GM21423 (cell line): ENCODE results near the gene RBAK.
"Not testable (repeated sequence)": the region's sequence is repeated elsewhere in the genome, so short reads cannot be mapped to it uniquely, and the experiment has no call there.

Experiments used
- ATAC-seq: cut with Tn5 transposase; IDR thresholded peaks from one replicate; pipeline ENCODE4 v1.9.1; 2021; ENCODE audit warnings: mild to moderate bottlenecking, moderate library complexity; ENCODE audit not compliant: unreplicated experiment

The RBAK gene

DNA sequence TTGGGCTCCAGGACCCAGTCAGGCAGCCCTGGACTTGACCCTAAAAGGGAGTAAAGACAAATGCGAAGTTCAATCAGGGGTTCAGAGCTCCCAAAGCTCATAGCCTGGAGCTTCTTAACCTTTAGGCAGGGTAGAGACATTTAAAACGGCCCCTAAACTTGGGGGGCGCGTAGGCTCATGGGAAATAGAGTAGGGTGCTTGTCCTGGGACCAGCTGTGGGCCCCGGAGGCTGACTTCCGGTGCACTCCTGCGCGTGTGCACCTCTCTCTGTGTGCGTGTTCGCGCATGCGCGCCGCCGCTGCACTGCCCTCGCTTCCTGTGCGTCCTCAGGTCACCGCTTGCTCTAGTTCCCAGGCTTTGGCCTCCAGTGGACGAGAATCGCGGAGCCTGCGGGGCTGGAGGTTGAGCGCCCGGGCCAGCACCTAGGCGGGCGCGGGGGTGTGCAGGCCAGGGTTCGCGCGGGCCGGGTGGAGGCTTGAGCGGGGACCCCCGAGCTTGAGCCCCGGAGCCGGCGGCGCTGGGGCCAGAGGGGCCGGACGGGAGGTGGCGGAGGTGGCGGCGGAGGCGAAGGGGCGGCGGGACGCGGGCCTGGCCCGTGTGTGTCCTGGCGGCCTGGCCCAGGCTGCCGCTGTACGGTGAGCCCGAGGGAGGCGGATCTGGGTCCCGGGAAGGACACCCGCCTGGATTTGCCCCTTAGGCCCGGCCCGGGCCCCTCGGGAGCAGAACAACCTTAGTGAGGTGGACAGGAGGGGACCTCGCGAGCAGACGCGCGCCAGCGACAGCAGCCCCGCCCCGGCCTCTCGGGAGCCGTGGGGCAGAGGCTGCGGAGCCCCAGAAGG lies at the start of gene RBAK:
Gene RBAK (plus strand): TSS at position 303 of the 839 bp plus-strand sequence. CDS start 2,217 bp downstream, outside the sequence.
- ATAC-seq = peak; percentile 100

DNA sequence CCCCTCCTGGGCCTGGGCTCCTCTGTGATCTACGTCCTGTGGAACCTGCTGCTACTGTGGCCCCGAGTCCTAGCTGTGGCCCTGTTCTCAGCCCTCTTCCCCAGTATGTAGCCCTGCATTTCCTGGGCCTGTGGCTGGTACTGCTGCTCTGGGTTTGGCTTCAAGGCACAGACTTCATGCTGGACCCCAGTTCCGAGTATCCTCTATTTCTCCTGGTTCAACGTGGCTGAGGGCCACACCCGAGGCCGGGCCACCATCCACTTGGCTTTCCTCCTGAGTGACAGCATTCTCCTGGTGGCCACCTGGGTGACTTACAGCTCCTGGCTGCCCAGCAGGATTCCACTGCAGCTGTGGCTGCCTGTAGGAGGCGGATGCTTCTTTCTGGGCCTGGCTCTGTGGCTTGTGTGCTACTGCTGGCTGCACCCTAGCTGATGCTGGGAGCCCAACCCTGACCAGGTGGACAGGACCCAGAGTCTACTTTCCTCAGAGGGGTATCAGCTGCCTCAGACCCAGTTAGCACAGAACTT lies 48.9 kb upstream of the RBAK start:
- no peak for ATAC-seq

DNA sequence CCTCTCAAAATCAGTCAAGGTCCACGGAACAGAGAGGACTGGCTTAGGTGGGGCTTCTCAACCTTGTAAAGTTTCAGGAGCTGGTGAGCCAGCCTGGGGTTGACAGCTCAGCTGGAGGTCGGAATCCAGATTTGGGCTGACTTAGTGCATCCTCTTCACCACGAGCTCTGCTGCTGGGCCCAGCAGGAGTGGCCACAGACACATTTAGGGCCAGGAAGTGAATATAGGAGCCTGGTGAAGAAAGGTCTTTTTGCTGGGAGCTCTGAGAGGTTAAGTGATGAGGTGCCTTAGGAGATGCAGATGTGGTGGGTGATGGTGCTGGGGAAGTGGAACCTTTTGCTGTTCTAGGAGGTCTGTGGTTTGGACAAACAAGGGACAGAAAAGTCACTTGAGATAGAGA lies 47.4 kb upstream of the RBAK start:
- no peak for ATAC-seq

DNA sequence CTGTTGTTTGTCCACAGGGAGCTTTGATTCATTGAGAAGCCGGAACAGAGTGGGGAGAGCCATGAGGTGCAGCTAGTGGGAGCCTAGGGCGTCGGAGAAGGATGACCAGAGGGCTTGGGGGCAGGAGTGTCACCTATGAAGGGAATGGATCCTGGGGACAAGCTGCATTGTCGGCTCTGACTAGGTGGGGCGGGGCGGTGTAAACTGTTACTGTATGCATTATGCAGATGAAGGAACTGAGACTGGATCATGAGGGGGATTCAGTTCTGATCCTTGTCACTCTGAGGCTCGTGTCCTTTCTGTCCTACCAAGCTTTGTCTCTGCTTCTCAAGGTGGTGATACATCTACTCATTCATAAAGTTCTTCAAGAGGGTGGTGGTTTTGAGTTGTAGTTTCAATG lies 46.8 kb upstream of the RBAK start:
- no peak for ATAC-seq

DNA sequence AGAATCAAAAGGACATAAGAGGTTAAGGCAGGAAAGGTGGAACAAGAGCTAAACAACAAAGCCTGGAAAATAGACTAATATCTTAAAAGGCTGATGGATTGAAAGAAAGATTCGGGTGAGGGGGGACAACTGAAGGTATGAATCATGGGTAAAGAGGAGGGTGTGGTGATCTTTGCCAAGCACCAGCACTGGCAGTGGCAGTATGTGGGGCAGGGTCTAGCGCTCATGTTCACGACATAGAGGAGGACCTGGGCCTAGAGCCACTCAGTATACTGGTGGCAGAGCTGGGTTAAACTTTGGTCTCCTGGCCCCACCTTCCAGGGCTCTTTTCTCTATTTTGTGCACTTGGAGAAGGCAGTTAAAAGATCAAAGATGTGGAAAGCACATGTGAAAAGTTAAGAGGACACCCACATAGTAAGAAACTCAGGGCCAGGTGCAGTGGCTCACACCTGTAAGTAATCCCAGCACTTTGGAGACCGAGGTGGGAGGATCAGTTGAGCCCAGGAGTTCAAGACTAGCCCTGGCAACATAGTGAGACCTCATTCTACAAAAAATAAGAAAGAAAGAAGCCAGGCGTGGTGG lies 46.2 kb upstream of the RBAK start:
- ATAC-seq = no peak

DNA sequence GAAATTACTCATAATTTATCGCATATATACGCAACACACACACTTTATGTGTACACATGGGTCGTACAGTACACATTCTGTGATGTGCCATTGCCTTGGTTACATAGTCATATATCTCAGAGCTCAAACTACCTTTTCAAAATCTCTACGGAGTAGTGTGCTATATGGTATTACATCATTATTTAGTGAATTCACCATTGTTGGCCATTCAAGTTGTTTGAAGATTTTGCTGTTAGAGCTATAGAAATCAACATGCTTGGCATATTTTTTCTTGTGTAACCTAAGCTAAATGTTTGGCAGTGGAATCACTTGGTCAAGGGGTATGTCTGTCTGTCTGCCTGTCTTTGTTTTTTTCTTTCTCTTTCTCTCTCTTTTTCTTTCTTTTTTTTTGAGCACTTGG lies 44.7 kb upstream of the RBAK start:
- ATAC-seq = no peak

DNA sequence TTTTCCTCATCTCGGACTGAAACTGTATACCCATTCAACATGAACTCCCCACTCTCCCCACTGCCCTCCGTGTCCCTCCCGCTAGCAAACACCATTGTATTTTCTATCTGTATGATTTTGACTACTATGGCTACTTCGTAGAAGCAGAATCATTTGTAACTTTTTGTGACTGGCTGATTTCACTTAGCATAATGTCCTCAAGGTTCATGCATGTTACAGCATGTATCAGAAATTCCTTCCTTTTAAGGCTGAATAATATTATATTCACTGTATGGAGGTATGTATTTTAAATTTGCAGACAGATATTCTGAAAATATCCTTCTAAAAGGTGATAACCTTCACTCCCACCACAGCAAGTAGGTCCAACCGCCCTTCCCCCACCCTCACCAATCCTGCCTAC lies 43.7 kb upstream of the RBAK start:
- ATAC-seq = no peak

DNA sequence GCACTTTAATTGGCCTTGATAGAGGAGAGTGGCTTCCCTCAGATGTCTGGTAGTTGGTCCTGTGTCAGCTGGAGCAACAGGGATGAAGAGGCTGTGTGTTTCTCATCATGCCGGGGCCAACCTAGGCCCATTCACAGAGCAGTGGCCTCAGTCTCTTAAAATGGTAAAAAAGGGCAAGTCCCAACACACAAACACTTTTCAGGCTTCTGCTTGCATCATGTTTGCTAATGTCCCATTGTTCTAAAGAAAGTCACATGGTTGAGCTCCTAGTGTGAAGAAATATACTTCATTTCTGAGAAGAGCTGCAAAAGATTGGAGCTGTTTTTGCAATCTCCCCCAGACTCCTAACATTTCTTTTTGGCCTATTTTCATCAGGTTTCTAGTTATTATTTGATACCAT lies 40.6 kb upstream of the RBAK start:
- ATAC-seq = no peak

DNA sequence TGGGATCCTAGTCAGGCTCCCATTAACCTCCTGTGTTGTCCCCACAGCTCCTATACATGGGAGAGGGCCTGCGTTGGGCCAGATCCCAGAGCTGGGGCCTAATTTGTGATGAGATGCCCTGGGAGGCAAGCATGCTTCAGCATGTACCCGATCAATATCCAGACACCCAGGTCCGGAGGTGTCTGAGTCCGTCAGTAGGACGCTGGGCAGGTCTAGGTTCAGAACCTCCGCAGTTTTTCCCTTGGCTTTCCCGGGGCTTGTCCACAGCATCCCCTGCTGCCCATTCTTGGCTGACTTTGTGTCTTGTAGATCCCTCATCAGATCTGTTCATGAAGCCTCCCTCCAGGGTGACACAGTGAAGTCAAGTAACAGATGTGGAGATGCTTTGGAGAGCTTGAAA lies 32.7 kb upstream of the RBAK start:
- no peak for ATAC-seq

DNA sequence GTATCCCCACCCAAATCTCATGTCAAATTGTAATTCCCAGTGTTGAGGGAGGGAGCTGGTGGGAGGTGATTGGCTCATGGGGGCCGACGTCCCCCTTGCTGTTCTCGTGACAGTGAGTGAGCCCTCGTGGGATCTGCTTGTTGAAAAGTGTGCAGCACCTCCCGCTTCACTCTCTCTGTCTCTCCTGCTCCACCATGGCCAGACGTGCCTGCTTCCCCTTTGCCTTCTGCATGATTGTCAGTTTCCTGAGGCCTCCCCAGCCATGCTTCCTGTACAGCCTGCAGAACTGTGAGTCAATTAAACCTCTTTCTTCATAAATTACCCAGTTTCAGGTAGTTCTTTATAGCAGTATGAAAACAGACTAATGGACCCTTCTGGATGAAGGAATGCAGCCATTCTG lies 29.7 kb upstream of the RBAK start:
- ATAC-seq = not testable (repeated sequence)

DNA sequence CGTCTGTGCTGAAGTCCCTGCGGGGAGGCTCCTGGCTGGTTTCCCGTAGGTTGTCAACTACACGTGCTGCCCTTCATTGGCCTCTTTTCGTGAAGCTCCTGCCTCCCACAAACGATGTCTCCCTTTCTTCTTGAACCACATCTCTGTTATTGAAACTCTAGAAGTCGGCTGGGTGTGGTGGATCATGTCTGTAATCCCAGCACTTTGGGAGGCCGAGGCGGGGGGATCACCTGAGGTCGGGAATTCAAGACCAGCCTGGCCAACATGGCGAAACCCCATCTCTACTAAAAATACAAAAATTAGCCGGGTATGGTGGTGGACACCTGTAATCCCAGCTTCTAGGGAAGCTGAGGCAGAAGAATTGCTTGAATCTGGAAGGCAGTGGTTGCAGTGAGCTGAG lies 28.0 kb upstream of the RBAK start:
- ATAC-seq = not testable (repeated sequence)

DNA sequence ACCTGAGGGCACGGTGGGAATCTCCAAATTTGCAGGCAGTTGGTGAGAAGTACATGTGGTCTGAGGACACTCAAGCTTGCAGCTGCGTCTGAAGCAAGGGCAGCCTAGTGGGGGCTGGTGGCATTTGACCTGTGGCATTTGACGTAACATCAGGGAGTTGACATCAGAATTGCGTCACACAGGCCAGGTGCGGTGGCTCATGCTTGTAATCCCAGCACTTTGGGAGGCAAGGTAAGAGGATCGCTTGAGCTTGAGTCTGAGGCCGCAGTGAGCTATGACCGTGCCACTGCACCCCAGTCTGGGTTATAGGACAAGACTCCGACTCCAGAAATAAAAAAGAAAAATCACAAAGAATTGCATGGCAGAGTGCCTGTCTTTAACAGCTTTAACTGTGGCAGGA lies 25.6 kb upstream of the RBAK start:
- ATAC-seq = no peak

DNA sequence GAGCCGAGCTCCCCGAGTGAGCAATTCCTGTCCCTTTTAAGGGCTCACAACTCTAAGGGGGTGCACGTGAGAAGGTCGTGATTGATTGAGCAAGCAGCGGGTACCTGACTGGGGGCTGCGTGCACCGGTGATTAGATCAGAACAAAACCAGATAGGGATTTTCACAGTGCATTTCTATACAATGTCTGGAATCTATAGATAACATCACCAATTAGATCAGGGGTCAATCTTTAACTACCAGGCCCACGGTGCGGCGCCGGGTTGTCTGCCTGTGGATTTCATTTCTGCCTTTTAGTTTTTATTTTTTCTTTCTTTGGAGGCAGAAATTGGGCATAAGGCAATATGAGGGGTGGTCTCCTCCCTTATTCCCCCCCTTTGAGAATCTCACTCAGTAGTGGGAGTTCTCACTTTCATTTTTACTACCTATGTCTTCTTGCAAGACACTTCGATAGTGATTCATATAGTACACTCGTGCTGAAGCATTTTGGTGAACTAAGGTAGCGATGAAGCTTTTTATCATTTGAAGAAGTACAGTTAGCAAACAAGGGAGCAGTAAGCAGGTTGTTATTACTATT lies 24.6 kb upstream of the RBAK start:
- not testable (repeated sequence) for ATAC-seq

DNA sequence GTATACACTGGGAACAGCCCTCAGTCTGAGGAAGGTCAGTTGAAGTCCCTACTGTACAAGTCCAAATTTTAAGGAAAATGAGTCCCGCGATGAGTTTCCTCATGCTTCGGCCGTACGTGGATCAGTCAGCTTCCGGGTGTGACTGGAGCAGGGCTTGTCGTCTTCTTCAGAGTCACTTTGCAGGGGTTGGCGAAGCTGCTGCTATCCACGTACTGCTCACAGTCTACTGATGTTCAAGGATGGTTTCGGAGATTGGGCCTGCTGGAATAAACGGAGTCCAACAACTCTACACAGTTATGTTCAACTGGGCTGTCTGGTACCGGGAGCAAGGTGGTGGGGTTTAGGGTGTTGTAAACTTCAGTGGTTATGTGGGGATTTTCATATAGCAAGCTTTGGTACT lies 22.0 kb upstream of the RBAK start:
- ATAC-seq = not testable (repeated sequence)

DNA sequence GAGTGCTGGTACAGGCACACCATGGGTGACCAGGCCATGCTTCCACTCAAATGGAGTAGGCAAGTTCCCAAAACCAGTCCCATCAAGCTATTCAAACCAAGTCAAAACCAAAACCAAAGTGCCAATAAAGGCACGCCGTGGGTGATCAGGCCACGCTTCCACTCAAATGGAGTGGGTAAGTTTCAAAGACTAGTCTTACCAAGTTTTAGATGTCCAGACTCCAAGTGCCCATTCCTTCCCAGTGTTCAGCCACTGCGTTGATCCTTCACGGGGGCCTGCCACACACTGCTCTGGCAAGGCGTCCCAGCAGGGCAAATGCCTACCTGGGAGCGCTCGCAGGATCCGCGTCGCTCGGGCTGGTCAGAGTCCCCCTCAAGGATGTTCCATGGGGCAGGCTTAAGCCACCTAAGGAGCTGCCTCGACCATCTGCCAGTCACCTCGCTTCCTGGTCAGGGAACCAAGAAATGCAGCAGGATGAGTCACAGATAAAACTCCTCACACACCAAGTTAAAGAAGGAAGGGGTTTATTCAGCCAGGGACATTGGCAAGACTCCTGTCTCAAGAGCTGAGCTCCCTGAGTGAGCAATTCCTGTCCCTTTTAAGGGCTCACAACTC lies 17.8 kb upstream of the RBAK start:
- not testable (repeated sequence) for ATAC-seq

DNA sequence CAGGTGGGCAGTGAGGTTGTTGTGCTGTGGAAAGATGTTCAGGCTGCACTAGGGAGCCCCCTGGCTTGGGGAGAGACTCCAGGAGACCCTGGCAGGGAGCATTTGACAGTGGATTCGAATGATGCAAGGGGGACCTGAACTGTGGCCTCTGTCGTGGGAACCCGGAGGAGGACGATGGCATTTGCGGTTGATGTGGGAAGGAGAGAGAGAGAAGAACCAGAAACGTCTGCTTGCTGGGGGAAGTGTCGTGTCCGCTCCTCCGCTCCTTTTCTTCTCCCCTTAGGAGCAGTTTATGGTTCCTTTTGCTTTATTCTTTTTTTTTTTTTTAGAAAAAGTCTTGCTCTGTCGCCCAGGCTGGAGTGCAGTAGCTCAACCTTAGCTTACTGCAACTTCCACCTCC lies 12.5 kb upstream of the RBAK start:
- ATAC-seq = not testable (repeated sequence)

DNA sequence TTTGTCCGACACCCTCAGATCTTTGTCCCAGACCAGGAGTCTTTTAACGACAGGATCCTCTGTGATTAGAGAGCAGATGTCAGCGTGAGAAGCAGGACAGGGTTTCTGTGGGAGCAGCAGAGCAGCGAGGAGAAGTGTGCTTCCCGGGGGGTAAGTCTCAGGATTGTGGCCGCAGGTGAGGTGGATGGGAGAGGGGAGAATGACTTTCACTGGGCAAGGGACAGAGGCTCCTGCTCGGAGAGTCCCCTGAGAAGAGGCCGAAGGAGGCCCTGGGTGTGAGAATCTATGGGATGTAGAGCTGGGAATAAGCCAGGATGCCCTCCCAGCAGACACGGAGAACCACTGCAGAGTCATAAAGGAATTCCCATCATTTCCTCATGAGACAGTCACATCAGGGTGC lies 10.4 kb upstream of the RBAK start:
- ATAC-seq = no peak

DNA sequence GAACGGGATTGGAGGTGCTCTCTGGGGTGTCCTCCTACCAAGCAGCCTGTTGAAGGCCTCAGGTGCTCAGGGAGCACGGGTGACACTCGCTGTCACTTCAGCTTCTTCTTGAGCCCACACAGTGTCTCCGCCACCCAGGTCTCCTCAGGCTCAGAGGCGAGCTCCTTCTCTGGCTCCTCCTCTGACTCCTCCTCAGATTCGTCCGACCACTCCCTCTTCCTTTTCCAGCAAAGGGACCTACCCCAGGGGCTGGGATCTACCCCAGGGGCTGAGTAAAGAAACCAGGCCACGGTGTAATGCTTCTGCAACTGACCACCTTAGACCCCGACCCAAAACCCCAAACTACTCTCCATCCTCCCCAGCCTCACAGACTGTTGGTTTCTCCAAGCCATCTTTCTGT lies 9.2 kb upstream of the RBAK start:
- ATAC-seq = no peak

DNA sequence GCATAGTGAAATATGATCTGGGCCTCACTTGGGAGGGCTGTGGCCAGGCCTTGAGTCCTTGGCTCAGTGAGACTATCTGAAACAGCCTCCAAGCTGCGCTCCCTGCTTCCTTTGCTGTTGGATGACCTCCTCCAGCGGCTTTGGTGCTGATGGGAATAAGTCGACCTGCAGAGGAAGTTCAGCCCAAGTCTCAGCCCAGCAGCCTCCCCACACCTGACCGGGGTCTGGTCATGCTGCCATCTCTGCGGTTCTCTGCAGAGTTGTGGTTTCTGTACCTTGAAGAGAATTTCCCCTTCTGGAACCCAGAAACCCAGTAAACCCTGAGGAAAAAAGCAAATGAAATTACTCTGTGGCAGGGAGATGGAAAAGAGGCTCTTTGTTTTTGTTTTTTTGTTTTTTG lies 4.6 kb upstream of the RBAK start:
- ATAC-seq = no peak

DNA sequence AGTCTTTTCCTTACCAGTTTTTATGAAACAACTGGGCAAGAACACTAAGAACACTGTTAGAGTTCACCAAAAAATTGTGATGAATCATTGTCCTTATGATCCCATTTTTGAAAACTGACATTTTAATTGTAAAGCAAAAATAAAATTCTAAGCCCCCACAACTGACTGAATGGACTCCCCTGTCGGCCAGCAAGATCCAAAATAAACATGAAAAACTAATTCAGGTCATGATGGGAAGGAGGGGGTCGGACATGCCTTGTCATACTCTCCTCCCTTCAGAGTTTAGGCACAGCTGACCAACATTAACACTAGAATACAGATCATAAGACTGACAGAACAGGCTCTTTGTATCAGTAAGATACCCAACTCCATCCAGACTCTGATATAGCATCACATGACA lies 2.0 kb upstream of the RBAK start:
- no peak for ATAC-seq

DNA sequence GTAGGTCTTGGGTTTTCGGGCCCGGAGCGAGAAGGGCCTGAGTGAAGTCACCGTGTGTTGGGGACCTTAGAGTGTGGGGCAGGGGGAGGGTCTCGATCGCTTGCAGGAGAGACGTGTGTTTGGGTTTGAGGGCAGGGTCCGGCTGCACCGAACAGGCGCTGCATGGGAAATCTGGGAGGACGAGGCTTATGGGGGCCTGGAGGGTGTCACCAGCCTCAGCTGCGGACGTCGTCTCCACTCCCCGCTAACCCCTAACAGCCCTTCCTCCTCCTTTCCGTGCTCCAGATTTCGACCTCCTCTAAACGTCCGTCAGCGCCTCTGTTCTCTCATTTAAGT lies 705 bp downstream of the RBAK start:
- not testable (repeated sequence) for ATAC-seq

DNA sequence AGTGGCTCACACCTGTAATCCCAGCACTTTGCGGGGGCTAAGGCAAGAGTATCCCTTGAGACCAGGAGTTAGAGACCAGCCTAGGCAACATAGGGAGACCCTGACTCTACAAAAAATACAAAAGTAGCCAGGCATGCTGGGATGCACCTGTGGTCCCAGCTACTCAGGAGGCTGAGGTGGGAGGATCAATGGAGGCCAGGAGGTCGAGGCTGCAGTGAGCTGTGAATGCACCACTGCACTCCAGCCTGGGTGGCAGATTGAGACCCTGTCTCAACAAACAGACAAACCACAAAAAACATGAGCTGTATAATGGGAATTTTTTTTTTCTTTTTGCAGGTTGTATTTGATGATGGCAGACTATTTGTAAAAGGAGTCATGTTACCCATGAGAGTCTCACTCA lies 1.5 kb downstream of the RBAK start:
- not testable (repeated sequence) for ATAC-seq
